Stomach smooth muscle (tissue), 2 donors: ENCODE measurements around the gene SPAST.
"Not testable (repeated sequence)": the region's sequence is repeated elsewhere in the genome, so short reads cannot be mapped to it uniquely, and the experiment has no call there.

Source experiments
- H3K27ac ChIP-seq: one replicate; pipeline ENCODE4 v1.7.0; 2013; ENCODE audit warnings: mild to moderate bottlenecking, low read length, inconsistent platforms
- H3K27me3 ChIP-seq, 2 donors: one replicate each; pipeline ENCODE4 v1.7.0; 2013; ENCODE audit warnings: low read length in 2 of 2; ENCODE audit not compliant: insufficient read depth in 2 of 2, control insufficient read depth in 1 of 2
- H3K36me3 ChIP-seq, 2 donors: one replicate each; pipeline ENCODE4 v1.7.0; 2013; ENCODE audit warnings: low read length in 2 of 2; ENCODE audit not compliant: control insufficient read depth in 2 of 2, insufficient read depth in 2 of 2
- H3K4me1 ChIP-seq: one replicate; pipeline ENCODE4 v1.7.0; 2013; ENCODE audit warnings: low read length; ENCODE audit not compliant: control insufficient read depth, insufficient read depth
- H3K4me3 ChIP-seq, 2 donors: one replicate each; pipeline ENCODE4 v1.7.0; 2013; ENCODE audit warnings: low read length in 2 of 2
- H3K9ac ChIP-seq, 2 donors: one replicate each; pipeline ENCODE4 v1.7.0; 2013; ENCODE audit warnings: low read length in 2 of 2, mild to moderate bottlenecking in 1 of 2
- H3K9me3 ChIP-seq, 2 donors: one replicate each; pipeline ENCODE4 v1.7.0; 2013; ENCODE audit warnings: low read length in 2 of 2; ENCODE audit not compliant: control insufficient read depth in 2 of 2
- donor health status: healthy.
- donor health status: Pancreatic carcinoma.

The SPAST gene

GRCh38 chr2:32063310-32064020, at the start of gene SPAST:
Gene SPAST, plus strand, starts transcription at chr2:32063556. Its CDS starts 276 bp downstream, at chr2:32063832.
- H3K9me3 ChIP-seq = no peaks in the 10 kb centered on the region
- H3K27ac ChIP-seq = peak within 1 kb of the TSS; percentile 80
- no peaks in the 10 kb centered on the region for H3K27me3 ChIP-seq
- peaks cover 0 to 2% of the 10 kb centered on the region in 2 donors for H3K36me3 ChIP-seq
- H3K4me1 ChIP-seq = peaks cover 3% of the 10 kb centered on the region
- H3K9ac ChIP-seq = peak within 1 kb of the TSS; percentile 71 to 86
- peak within 1 kb of the TSS; percentile 58 to 89 for H3K4me3 ChIP-seq

GRCh38 chr2:32018789-32019482, 44.4 kb upstream of the SPAST start:
- not testable (repeated sequence) for H3K9ac ChIP-seq, H3K4me3 ChIP-seq, H3K27ac ChIP-seq, H3K9me3 ChIP-seq, H3K27me3 ChIP-seq, H3K4me1 ChIP-seq
- H3K36me3 ChIP-seq = peaks cover 17 to 18% of the 10 kb centered on the region in 2 donors

- H3K36me3 ChIP-seq = peaks cover 0 to 11% of the 10 kb centered on the region in 2 donors
- H3K9ac ChIP-seq, H3K4me3 ChIP-seq, H3K27ac ChIP-seq, H3K27me3 ChIP-seq, H3K9me3 ChIP-seq, H3K4me1 ChIP-seq: not testable (repeated sequence)
Measured at GRCh38 chr2:32034198-32034887, 29.0 kb upstream of the SPAST start.

GRCh38 chr2:32039447-32040219, 23.7 kb upstream of the SPAST start, which contains the start of gene DPY30:
Gene DPY30, minus strand, starts transcription at chr2:32039805. Its CDS starts 349 bp downstream, at chr2:32039456.
- peaks cover 7% of the 10 kb centered on the region for H3K4me1 ChIP-seq
- peak within 1 kb of the TSS; percentile 62 to 89 for H3K4me3 ChIP-seq
- H3K27me3 ChIP-seq = no peaks in the 10 kb centered on the region
- peak within 1 kb of the TSS; percentile 72 for H3K27ac ChIP-seq
- H3K9ac ChIP-seq = peak within 1 kb of the TSS; percentile 76 to 86
- no peaks in the 10 kb centered on the region for H3K9me3 ChIP-seq
- H3K36me3 ChIP-seq = no peaks in the 10 kb centered on the region

GRCh38 chr2:32043561-32043960, 19.8 kb upstream of the SPAST start:
- Histone ChIP-seq H3K4me3 (no peak overlapping the region), H3K9ac (no peak overlapping the region), H3K27me3 (no peaks in the 10 kb centered on the region), H3K4me1 (peaks cover 7% of the 10 kb centered on the region), H3K27ac (no peak overlapping the region), H3K36me3 (no peaks in the 10 kb centered on the region), H3K9me3 (no peaks in the 10 kb centered on the region)

GRCh38 chr2:32051836-32052439, 11.4 kb upstream of the SPAST start:
- Histone ChIP-seq H3K9ac (no peak overlapping the region), H3K9me3 (no peaks in the 10 kb centered on the region), H3K36me3 (no peaks in the 10 kb centered on the region), H3K27ac (no peak overlapping the region), H3K27me3 (no peaks in the 10 kb centered on the region), H3K4me1 (no peaks in the 10 kb centered on the region), H3K4me3 (no peak overlapping the region)

- H3K9ac ChIP-seq = not testable (repeated sequence)
Measured at GRCh38 chr2:32054583-32054982, 8.8 kb upstream of the SPAST start.

GRCh38 chr2:32058130-32058529, 5.2 kb upstream of the SPAST start:
- Histone ChIP-seq H3K36me3 (no peaks in the 10 kb centered on the region), H3K4me1 (no peaks in the 10 kb centered on the region), H3K4me3 (no peak overlapping the region), H3K9ac (no peak overlapping the region), H3K27me3 (no peaks in the 10 kb centered on the region), H3K27ac (no peak overlapping the region), H3K9me3 (no peaks in the 10 kb centered on the region)

More at GRCh38 chr2:32054583-32054982, 8.8 kb upstream of the SPAST start:
- H3K4me1 ChIP-seq, H3K27ac ChIP-seq, H3K9me3 ChIP-seq, H3K4me3 ChIP-seq, H3K27me3 ChIP-seq, H3K36me3 ChIP-seq: not testable (repeated sequence)

- Histone ChIP-seq H3K4me3 (no peak overlapping the region), H3K27me3 (no peaks in the 10 kb centered on the region), H3K9me3 (no peaks in the 10 kb centered on the region), H3K9ac (no peak overlapping the region), H3K27ac (no peak overlapping the region), H3K36me3 (no peaks in the 10 kb centered on the region), H3K4me1 (peaks cover 3% of the 10 kb centered on the region)
Measured at GRCh38 chr2:32060266-32060665, 3.1 kb upstream of the SPAST start.

GRCh38 chr2:32061430-32061829, 1.9 kb upstream of the SPAST start:
- Histone ChIP-seq H3K9me3 (no peaks in the 10 kb centered on the region), H3K27ac (no peak overlapping the region), H3K9ac (no peak overlapping the region), H3K27me3 (no peaks in the 10 kb centered on the region), H3K4me3 (no peak overlapping the region), H3K4me1 (peaks cover 3% of the 10 kb centered on the region), H3K36me3 (peaks cover 0 to 2% of the 10 kb centered on the region in 2 donors)
